ENCODE measurements around the gene PEX11A.

Gene PEX11A

GRCh38 chr15:89725064-89725463 lies 34.5 kb upstream of the PEX11A start:
- no peak for TF ChIP-seq OSR1 (CRISPR knock-in tag; IDR thresholded peaks at IDR 0.05)
- TF ChIP-seq TSHZ2 (CRISPR knock-in tag; IDR thresholded peaks at IDR 0.05): no peak
- TF ChIP-seq ZNF565 (CRISPR knock-in tag; conservative IDR thresholded peaks at IDR 0.05; ENCODE audit: low read depth): no peak
- no peak for TF ChIP-seq CSRNP3 (CRISPR knock-in tag; IDR thresholded peaks at IDR 0.05)
- TF ChIP-seq ISL1 (CRISPR knock-in tag; IDR thresholded peaks at IDR 0.05): no peak
- ATAC-seq: no peak

- no peak for TF ChIP-seq TSHZ2 (CRISPR knock-in tag; IDR thresholded peaks at IDR 0.05)
- no peak for TF ChIP-seq PPARA (CRISPR knock-in tag; IDR thresholded peaks at IDR 0.05; ENCODE audit: borderline replicate concordance)
- no peak for TF ChIP-seq ARNTL (CRISPR knock-in tag; IDR thresholded peaks at IDR 0.05; ENCODE audit: borderline replicate concordance, low read depth)
- TF ChIP-seq TCF4 (CRISPR knock-in tag; IDR thresholded peaks at IDR 0.05; ENCODE audit: borderline replicate concordance): no peak
- TF ChIP-seq CREB5 (CRISPR knock-in tag; IDR thresholded peaks at IDR 0.05; ENCODE audit: low read depth): no peak
- TF ChIP-seq OSR1 (CRISPR knock-in tag; IDR thresholded peaks at IDR 0.05): no peak
- TF ChIP-seq CSRNP3 (CRISPR knock-in tag; IDR thresholded peaks at IDR 0.05): no peak
- no peak for TF ChIP-seq ZNF565 (CRISPR knock-in tag; conservative IDR thresholded peaks at IDR 0.05; ENCODE audit: low read depth)
- TF ChIP-seq TOX (CRISPR knock-in tag; IDR thresholded peaks at IDR 0.05; ENCODE audit: borderline replicate concordance): no peak
- no peak for TF ChIP-seq GLIS3 (CRISPR knock-in tag; IDR thresholded peaks at IDR 0.05)
- no peak for TF ChIP-seq PATZ1 (CRISPR knock-in tag; IDR thresholded peaks at IDR 0.05; ENCODE audit: borderline replicate concordance)
- TF ChIP-seq ZC3H10 (CRISPR knock-in tag; IDR thresholded peaks at IDR 0.05): no peak
- no peak for TF ChIP-seq ZFP30 (CRISPR knock-in tag; IDR thresholded peaks at IDR 0.05)
- no peak for TF ChIP-seq ISL1 (CRISPR knock-in tag; IDR thresholded peaks at IDR 0.05)
- no peak for ATAC-seq
These were observed 34.1 kb upstream of the PEX11A start for GRCh38 chr15:89724621-89725020.

GRCh38 chr15:89723031-89723430 lies 32.5 kb upstream of the PEX11A start:
- no peak for ATAC-seq
- no peak for TF ChIP-seq TOX (CRISPR knock-in tag; IDR thresholded peaks at IDR 0.05; ENCODE audit: borderline replicate concordance)
- no peak for TF ChIP-seq ZNF565 (CRISPR knock-in tag; conservative IDR thresholded peaks at IDR 0.05; ENCODE audit: low read depth)
- TF ChIP-seq POU6F1 (CRISPR knock-in tag; IDR thresholded peaks at IDR 0.05; ENCODE audit: borderline replicate concordance, low read depth): no peak
- TF ChIP-seq ARNTL (CRISPR knock-in tag; IDR thresholded peaks at IDR 0.05; ENCODE audit: borderline replicate concordance, low read depth): no peak
- no peak for TF ChIP-seq SNAI2 (CRISPR knock-in tag; IDR thresholded peaks at IDR 0.05)
- TF ChIP-seq PPARA (CRISPR knock-in tag; IDR thresholded peaks at IDR 0.05; ENCODE audit: borderline replicate concordance): no peak
- TF ChIP-seq ZNF8 (CRISPR knock-in tag; IDR thresholded peaks at IDR 0.05): no peak
- no peak for TF ChIP-seq CSDC2 (CRISPR knock-in tag; IDR thresholded peaks at IDR 0.05)
- TF ChIP-seq ZNF70 (CRISPR knock-in tag; IDR thresholded peaks at IDR 0.05): no peak
- TF ChIP-seq TCF4 (CRISPR knock-in tag; IDR thresholded peaks at IDR 0.05; ENCODE audit: borderline replicate concordance): no peak
- no peak for TF ChIP-seq TSHZ2 (CRISPR knock-in tag; IDR thresholded peaks at IDR 0.05)

All from SK-N-SH treated with all-trans-retinoic acid at 6 μM for 48 hours (cell line).